ENCODE data around the gene CBFA2T2.
A peak's percentile ranks its signal among the peaks of the same experiment; 100 is the strongest.

Gene CBFA2T2

DNA sequence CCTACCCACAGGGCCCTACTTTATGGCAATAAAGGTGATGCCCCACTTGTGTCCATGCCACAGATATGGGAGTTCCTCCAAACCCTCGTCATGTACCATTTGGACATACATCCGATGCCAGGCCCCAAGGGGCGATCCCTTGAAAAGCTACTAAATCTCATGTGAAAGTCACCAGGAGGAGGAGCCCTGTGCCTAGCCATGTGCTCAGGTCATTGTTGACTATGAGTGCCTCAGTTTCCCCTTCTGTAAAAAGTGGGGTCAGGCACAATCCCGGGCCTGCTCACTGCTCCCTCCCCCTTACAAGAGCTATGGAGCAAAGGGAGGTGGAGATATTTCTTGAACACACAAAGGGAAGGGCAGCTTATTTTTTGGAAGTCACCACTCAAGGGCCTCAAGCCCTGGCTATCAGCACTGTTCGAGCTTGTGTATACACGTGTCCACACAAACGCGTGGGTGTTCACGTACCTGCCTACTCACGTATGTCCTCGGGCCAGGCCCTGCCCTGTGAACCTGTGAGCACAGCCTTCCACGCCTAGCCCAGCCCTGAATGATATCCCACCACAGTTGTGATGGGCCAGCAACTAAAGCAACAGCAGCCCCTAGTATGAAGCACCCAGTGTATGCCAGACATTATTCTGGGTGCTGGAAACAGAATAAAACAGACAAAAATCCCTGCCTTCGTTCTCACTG is 178.7 kb downstream of the CBFA2T2 start:
- TF ChIP-seq, protein P1, sequence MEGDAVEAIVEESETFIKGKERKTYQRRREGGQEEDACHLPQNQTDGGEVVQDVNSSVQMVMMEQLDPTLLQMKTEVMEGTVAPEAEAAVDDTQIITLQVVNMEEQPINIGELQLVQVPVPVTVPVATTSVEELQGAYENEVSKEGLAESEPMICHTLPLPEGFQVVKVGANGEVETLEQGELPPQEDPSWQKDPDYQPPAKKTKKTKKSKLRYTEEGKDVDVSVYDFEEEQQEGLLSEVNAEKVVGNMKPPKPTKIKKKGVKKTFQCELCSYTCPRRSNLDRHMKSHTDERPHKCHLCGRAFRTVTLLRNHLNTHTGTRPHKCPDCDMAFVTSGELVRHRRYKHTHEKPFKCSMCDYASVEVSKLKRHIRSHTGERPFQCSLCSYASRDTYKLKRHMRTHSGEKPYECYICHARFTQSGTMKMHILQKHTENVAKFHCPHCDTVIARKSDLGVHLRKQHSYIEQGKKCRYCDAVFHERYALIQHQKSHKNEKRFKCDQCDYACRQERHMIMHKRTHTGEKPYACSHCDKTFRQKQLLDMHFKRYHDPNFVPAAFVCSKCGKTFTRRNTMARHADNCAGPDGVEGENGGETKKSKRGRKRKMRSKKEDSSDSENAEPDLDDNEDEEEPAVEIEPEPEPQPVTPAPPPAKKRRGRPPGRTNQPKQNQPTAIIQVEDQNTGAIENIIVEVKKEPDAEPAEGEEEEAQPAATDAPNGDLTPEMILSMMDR (IDR thresholded peaks at IDR 0.05; ENCODE audit: low read depth, low read length) = no peak
- no peak overlapping the region for H3K4me3 ChIP-seq (ENCODE audit: low read depth, low read length)

- H3K4me3 ChIP-seq (ENCODE audit: low read depth, low read length) = no peak overlapping the region
- TF ChIP-seq, protein P1 (IDR thresholded peaks at IDR 0.05; ENCODE audit: low read depth, low read length) = no peak
These were observed 179.3 kb downstream of the CBFA2T2 start for GRCh38 chr20:33669224-33669623.

GRCh38 chr20:33669873-33670640 is 180.2 kb downstream of the CBFA2T2 start:
- no peak overlapping the region for H3K4me3 ChIP-seq (ENCODE audit: low read depth, low read length)
- TF ChIP-seq, protein P1 (IDR thresholded peaks at IDR 0.05; ENCODE audit: low read depth, low read length) = no peak

GRCh38 chr20:33670715-33671499 is 181.0 kb downstream of the CBFA2T2 start:
- H3K4me3 ChIP-seq (ENCODE audit: low read depth, low read length) = no peak overlapping the region
- TF ChIP-seq, protein P1 (IDR thresholded peaks at IDR 0.05; ENCODE audit: low read depth, low read length) = no peak

DNA sequence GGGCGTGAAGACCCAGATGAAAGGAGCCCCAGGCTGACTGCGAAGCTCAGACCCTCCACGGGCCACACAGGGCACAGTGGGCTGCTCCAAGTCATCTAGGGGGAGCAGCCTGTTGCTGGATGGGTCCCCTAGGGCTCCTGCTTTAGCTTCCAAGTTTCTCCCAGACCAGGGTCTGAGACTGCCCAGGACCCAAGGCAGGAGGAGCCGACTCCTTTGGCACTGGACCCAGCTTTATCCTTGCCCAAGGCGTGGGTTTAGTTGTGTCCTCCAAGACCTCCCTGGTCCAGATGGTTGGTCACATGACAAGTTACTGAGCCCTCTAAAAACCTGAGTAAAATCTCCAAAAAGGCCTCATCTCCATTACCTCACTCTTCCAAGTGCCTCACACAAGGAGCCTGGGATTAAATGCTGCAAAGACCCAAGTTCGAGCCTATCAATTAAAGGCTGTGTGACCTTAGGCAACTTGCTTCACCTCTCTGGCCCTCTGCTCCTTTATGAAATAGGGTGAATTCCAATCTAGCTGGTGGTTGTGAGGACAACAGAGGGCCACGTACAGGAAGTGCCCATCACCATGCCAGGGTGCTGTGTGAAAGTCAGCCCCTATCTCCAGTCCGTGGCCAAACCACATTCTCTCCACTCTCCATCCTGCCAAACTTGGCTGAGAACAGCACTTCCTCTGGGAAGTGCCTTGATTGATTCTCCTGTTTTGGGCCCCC is 181.8 kb downstream of the CBFA2T2 start:
- TF ChIP-seq, protein P1 (IDR thresholded peaks at IDR 0.05; ENCODE audit: low read depth, low read length) = no peak
- no peak overlapping the region for H3K4me3 ChIP-seq (ENCODE audit: low read depth, low read length)

DNA sequence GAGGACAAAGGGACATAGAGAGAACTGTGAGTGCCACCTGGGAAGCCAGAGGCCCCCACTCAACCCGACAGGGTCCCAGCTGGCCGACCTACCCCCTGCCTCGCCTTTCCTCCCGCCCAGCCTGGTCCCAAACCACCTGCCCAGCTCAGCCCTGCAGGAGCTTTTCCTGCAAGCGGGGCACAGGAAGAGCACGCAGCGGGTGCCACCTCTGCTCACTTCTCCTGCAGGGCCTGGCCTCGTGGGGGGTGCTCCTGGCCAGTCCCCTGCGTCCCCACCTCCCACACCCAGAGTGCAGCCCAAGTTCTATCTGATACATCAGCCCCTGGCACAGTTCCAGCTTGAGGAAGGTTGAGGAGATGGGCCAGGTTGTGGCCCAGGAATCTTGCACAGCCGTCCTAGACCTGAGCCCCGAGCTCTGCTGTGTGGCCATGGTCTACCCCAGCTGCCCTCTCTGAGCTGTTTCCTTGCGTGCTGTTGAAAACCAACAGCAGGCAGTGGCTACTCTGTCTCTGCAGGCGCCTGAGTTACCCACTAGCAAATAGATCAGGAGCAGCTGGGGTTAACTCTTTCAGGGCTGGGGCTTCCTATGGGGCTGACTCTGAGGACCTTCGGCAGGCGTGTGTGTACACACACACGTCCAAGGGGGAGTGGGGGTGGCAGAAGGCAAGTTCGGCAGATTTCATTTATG is 182.7 kb downstream of the CBFA2T2 start:
- H3K4me3 ChIP-seq (ENCODE audit: low read depth, low read length) = peak overlapping the region; percentile 71
- TF ChIP-seq, protein P1 (IDR thresholded peaks at IDR 0.05; ENCODE audit: low read depth, low read length) = no peak

All from WI38 (cell line).